AG10803 (cell line): ENCODE measurements around the gene PRKCB.

Source experiments
- DNase-seq: peaks from one replicate; pipeline ENCODE4 v3.0.0; 2010; ENCODE audit warnings: low read depth
- H3K4me3 ChIP-seq: 2 replicates; pipeline ENCODE4 v1.5.1; 2011; ENCODE audit warnings: mild to moderate bottlenecking, low read length, control low read depth
- CTCF ChIP-seq: conservative IDR thresholded peaks from 2 replicates; pipeline ENCODE4 v1.5.1; 2011; ENCODE audit warnings: mild to moderate bottlenecking, low read length, control low read depth, inconsistent platforms

The PRKCB gene

GRCh38 chr16:23843143-23843542 is 7.4 kb downstream of the PRKCB start:
- no peak for DNase-seq
- TF ChIP-seq CTCF = no peak

GRCh38 chr16:23847251-23847650 is 11.5 kb downstream of the PRKCB start:
- TF ChIP-seq CTCF = no peak
- no peak for DNase-seq
- H3K4me3 ChIP-seq = no peak overlapping the region

More at GRCh38 chr16:23843143-23843542, 7.4 kb downstream of the PRKCB start:
- no peak overlapping the region for H3K4me3 ChIP-seq

- no peak for DNase-seq
- no peak overlapping the region for H3K4me3 ChIP-seq
Measured at GRCh38 chr16:23847948-23848347, 12.2 kb downstream of the PRKCB start.

GRCh38 chr16:23848958-23849357 is 13.2 kb downstream of the PRKCB start:
- no peak for TF ChIP-seq CTCF
- no peak overlapping the region for H3K4me3 ChIP-seq
- no peak for DNase-seq

More at GRCh38 chr16:23847948-23848347, 12.2 kb downstream of the PRKCB start:
- TF ChIP-seq CTCF = no peak

- no peak for DNase-seq
- no peak for TF ChIP-seq CTCF
- H3K4me3 ChIP-seq = no peak overlapping the region
Measured at GRCh38 chr16:23852794-23853562, 17.2 kb downstream of the PRKCB start.

GRCh38 chr16:23855010-23855409 is 19.2 kb downstream of the PRKCB start:
- DNase-seq = no peak
- H3K4me3 ChIP-seq = no peak overlapping the region
- no peak for TF ChIP-seq CTCF

GRCh38 chr16:23856251-23856709 is 20.5 kb downstream of the PRKCB start:
- no peak for DNase-seq
- H3K4me3 ChIP-seq = no peak overlapping the region
- no peak for TF ChIP-seq CTCF
